GM18517 (cell line): ENCODE results near the gene FCGR3A.

Experiments
- ATAC-seq: cut with Tn5 transposase; IDR thresholded peaks from one replicate; pipeline ENCODE4 v1.9.1; 2021; ENCODE audit warnings: mild to moderate bottlenecking, moderate library complexity; ENCODE audit not compliant: unreplicated experiment

FCGR3A gene

DNA sequence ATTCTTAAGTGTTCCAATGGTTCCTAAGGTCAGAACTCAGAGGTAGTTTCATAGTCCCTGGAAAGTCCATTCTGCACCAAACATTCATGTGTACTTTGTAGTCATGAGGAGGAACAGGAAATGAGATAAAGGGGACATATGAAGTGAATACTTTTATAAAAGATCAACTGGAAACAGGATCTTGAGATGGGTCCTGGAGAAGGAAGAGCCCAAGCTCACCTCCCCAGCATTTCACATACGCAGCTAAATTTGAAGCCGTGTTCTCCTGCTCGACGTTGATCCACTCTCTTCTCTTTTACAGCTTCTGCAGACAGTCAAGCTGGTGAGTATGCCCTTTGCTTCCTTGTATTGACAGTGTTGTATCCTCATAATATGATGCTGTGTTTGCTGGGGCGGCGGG lies 43.9 kb downstream of the FCGR3A start:
- no peak for ATAC-seq

DNA sequence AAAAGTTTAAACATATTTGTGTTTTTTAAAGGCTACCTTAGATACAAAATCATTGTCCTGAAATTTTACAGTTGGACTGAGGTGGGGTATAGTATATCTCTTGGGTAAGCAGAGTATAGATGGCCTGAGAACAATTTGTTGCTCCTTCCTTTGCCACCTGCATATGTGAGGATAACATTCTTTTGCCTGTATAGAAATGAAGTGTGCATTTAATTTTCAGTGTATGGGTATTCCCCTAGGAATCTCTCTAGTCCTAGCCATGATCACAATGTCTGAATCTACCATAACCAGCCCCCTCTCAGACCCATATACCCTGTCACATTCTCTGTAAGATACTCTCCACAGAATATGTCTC lies 46.2 kb downstream of the FCGR3A start:
- ATAC-seq, result no peak

DNA sequence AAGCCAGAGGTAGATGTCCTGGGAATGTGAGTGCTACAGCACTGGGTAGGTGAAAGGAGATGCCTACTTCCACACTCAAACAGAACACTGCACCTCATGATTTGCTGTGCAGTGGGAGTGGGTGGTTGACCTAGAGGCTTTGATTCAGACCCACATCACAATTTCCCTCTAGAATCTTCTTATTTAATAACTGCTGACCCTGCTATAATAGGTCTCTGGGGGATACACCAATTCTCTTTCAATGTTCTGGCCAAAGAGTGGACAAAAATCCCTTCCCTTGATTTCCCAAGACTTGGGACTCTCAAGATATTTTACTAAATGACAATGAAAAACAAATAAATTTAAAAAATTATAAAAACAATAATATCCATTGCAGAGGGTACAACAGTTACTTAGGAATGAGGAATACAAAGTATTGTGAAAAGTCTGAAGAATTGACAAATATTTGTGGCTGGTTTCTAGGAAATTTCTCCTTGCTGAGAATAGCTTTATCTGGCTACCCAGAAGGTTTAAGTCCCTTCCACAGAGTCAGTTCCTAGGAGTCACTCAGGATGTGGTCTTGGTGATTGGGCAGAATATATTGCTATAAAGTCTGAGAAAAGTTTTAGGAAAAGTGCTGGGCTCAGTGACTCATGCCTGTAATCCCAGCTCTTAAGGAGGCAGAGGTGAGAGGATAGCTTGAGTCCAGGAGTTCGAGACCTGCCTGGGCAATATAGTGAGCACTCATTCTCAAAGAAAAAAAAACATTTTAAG lies 46.8 kb downstream of the FCGR3A start:
- ATAC-seq, result no peak

DNA sequence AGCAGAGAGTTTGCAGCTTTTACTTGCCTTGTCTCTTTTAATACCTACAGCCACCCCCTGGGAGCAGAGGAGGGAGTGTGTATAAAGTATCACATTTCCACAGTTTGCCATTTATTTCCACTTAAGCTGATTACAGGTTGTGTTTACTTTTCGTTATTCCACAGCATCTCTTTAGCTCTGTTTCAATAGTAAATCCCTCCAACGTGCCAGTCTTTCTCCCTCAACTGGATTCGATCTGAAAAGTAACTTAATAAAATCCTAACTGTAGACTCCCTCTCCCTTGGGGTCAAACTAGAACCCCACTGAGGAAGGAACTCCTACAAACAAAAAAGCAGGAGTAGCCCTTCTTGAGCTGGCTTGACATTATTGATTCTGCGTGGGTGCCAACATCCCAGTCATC lies 47.4 kb downstream of the FCGR3A start:
- no peak for ATAC-seq

DNA sequence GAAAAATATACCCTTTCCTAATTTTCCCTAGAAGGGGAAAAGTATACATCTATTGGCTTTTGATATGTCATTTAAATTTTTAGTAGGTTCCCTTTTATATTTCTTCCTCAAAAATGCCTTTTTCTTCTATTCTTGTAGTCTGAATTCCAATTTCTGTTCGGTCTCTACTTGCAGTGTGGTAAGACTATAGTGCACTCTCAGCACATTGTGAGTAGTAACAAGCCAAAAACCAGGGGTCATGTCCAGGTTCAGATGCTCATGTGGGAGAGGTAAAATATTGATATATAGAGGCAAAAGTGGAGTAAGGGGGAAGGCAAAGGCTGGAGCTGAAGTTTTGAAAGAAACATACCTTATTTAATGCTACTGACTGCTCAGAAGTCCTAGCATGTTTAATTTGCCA lies 48.4 kb downstream of the FCGR3A start:
- no peak for ATAC-seq

DNA sequence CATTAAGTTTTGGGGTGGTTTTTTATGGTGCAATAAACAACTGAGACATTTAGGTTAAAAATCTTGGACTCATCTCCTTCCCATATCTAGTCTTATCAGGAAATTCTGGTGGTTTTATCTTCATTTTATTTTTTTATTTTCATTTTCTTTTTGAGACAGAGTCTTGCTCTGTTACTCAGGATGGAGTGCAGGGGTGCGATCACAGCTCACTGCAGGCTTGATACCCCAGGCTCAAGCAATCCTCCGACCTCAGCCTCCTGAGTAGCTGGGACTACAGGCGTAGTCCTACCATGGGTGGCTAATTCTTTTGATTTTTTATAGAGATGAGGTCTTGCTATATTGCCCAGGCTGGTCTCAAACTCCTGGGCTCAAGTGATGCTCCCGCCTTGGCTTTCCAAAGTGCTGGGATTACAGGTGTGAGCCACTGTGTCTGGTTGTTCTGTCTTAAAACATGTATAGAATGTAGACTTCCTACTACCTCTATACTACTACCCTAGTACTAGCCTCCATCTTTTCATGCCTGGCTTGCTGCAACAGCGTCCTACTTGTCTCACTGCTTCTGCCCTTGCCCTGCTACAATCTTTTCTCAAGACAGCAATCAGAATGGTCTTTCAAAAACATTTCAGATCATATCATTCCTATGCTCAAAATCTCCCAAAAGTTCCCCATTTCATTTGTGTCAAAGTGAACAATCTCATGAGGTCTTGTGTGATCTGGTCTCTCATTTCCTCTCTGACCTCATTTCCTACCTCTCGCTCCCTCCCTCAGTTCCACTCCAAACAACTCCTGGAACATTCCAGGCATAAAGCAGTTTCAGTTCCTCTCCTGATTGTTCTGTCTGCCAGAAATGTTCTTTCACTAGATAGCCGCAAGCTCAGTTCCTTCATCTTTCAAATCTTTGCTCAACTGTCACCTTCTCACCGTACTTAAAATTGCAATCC lies 50.2 kb downstream of the FCGR3A start:
- no peak for ATAC-seq

DNA sequence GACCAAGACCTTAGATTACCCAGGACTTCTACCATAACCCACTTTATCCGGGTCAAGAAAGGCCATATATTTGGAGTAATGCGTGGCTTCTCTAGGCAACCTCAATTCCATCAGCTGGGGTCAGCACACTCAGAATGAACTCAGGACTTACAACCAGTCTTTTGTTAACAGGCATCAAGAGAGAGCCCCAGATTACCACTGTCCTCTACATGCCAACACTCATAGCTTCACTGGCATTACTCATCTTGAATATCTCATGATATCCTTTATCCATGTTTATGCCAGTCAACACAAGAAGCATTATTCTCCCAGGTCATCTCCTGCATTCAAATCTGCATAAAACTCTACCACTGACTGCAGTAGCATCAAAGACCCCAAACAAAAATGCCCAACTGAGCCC lies 51.0 kb downstream of the FCGR3A start:
- ATAC-seq, result no peak

DNA sequence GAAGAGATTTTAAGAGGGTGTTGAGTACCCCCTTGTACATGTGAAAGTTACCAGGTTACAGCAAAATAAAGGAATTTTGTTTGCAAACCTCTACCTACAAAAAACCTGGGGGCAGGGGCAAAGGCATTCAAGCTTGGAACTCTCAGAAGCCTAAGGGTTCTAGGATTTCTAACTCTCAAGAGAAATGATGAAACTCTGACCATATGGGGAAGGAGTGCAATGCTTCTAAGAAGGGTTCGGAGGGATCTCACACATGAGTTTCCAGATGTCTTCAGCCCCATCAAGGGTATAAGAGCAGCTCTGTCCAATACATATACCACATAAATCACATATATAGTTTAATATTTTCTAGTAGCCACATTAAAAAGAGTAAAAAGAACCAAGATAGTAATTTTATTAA lies 51.7 kb downstream of the FCGR3A start:
- no peak for ATAC-seq

DNA sequence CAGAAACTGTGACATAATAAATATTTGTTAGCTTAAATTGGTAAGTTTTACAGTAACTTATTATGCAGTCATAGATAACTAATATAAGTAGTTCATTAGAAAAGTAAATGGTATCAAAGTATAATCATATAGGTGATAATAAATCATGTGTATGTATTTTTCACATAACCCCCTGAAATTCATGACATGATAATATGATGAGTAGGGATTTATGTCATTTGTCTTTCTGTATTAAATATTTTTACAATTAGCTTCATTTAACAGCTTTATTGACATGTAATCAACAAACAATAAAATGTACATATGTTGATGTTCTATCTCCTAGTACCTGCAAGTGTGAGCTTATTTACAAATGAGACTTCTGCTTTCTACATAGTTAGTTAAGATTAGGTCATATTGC lies 54.1 kb downstream of the FCGR3A start:
- ATAC-seq, result no peak

DNA sequence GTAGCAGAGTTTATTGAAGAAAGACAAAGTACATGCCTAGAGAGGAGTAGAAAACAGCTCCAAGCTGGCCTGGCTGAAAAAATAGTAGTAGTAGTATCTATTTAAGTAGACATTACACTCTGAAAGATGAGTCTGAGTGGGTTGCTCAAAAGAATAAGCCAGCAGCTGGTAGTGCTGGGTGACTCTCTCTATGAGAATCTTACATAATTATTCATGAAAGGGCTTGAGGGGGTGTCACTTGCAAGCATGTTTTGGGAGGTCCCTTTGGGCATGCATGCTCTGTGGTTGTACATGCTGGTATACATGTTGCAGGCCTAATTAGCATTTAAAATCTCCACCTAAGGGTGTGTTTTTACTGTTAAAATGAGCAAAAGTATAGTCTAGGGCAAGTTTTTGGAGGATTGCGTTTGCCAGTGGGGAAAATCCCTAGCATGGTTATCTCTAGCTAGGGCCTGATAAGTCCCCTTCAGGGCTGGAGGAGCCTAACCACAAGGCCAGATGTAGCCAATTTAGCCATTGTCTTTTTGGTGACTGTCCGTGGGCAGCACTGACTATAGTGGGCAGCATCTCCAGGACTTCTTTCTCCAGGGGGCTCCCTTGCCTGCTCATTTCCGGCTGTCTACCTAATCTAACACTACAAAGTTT lies 55.4 kb downstream of the FCGR3A start:
- no peak for ATAC-seq

DNA sequence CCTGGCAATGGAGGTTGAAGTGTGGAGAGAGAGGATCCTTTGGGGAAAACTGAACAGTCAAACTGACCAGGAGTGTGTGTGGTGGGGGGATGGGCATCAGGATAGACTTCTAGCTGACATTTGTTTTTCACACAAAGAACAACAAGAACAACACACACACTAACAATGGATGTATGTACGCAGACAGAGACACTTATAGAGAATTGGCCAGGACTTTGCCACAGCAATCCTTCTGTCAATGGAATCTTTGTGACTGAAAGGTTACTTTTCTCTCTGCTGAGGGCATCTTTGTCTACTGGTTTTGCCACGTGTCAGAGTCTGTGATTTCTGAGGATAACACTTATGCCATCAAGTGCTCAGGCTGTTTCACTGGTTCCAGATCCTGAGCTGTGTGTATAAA lies 56.8 kb downstream of the FCGR3A start:
- ATAC-seq, result no peak
